IMR-90 (cell line): ENCODE data around the gene SLC37A1. TPM values are rescaled to one million over a fixed set of nuclear protein-coding genes. Genes with fewer than 3 reads are reported as not detected.

Experiments
- ATAC-seq: fragments of 200-7000 bp; cut with Tn5 transposase; 2 replicates; pipeline ENCODE4 v1.9.1; 2020; ENCODE audit warnings: low read depth, mild to moderate bottlenecking, moderate library complexity
- BruUV-seq: library from RNA; stranded (reverse); fragments of 400-500 nt; replicated peaks from 2 replicates; lab custom pipeline; 2021; lab: Mats Ljungman, UMichigan
- CTCF ChIA-PET: fragments of 300-600 bp; formaldehyde crosslinking; extraction: SDS; loops from one replicate; lab custom pipeline; 2021; ENCODE audit warnings: antibody characterized with exemption; lab: Yijun Ruan, JAX
- POLR2A ChIA-PET: fragments of 300-600 bp; sonication (Branson Sonifier 250); formaldehyde crosslinking; loops from one replicate; lab custom pipeline; 2022; ENCODE audit warnings: antibody characterized with exemption; ENCODE audit not compliant: unreplicated experiment; lab: Charles Lee
- DNase-seq: peaks from one replicate; pipeline ENCODE4 v3.0.0; 2013
- H2AFZ ChIP-seq: replicated peaks from 2 replicates; pipeline ENCODE3; 2013; ENCODE audit warnings: low read length, mild to moderate bottlenecking; ENCODE audit not compliant: poor library complexity
- H2AK5ac ChIP-seq: 2 replicates; pipeline ENCODE4 v1.6.1; 2013; ENCODE audit warnings: low read depth, low read length, inconsistent platforms
- H2AK9ac ChIP-seq: replicated peaks from 2 replicates; pipeline ENCODE3; 2013; ENCODE audit warnings: mild to moderate bottlenecking, low read depth, low read length, moderate library complexity; ENCODE audit not compliant: poor library complexity
- H2BK120ac ChIP-seq: 2 replicates; pipeline ENCODE4 v1.6.1; 2013; ENCODE audit warnings: low read depth, low read length, inconsistent platforms
- H2BK15ac ChIP-seq: 3 replicates; pipeline ENCODE4 v1.6.1; 2013; ENCODE audit warnings: low read depth, low read length, inconsistent platforms
- H2BK20ac ChIP-seq: 2 replicates; pipeline ENCODE4 v1.6.1; 2013; ENCODE audit warnings: low read depth, mild to moderate bottlenecking, inconsistent platforms, low read length, moderate library complexity
- H2BK5ac ChIP-seq: 2 replicates; pipeline ENCODE4 v1.6.1; 2013; ENCODE audit warnings: mild to moderate bottlenecking, low read depth, low read length, inconsistent platforms; ENCODE audit not compliant: poor library complexity, severe bottlenecking
- H3K14ac ChIP-seq: replicated peaks from 2 replicates; pipeline ENCODE4 v1.6.1; 2013; ENCODE audit warnings: low read depth, low read length, inconsistent platforms
- H3K18ac ChIP-seq: 2 replicates; pipeline ENCODE4 v1.6.1; 2013; ENCODE audit warnings: low read depth, low read length, control low read depth
- H3K23ac ChIP-seq: 2 replicates; pipeline ENCODE4 v1.6.1; 2013; ENCODE audit warnings: low read depth, low read length, inconsistent platforms
- H3K27ac ChIP-seq: 2 replicates; pipeline ENCODE4 v1.5.1; 2013; ENCODE audit warnings: mild to moderate bottlenecking, control low read depth, low read length; ENCODE audit not compliant: insufficient read depth
- H3K27me3 ChIP-seq: 2 replicates; pipeline ENCODE4 v1.6.1; 2013; ENCODE audit warnings: low read length; ENCODE audit not compliant: control insufficient read depth, insufficient read depth
- H3K36me3 ChIP-seq: 2 replicates; pipeline ENCODE4 v1.6.1; 2013; ENCODE audit warnings: low read length, mixed read lengths; ENCODE audit not compliant: control insufficient read depth, insufficient read depth
- H3K4ac ChIP-seq: 2 replicates; pipeline ENCODE4 v1.6.1; 2013; ENCODE audit warnings: low read depth, low read length, inconsistent platforms
- H3K4me1 ChIP-seq: 2 replicates; pipeline ENCODE4 v1.6.1; 2013; ENCODE audit warnings: low read length, mixed read lengths; ENCODE audit not compliant: control insufficient read depth, insufficient read depth
- H3K4me2 ChIP-seq: 2 replicates; pipeline ENCODE4 v1.6.1; 2013; ENCODE audit warnings: low read depth, mild to moderate bottlenecking, control low read depth, low read length, moderate library complexity
- H3K4me3 ChIP-seq: 2 replicates; pipeline ENCODE4 v1.5.1; 2013; ENCODE audit warnings: low read depth, mild to moderate bottlenecking, control low read depth, low read length, moderate library complexity; ENCODE audit not compliant: insufficient read depth
- H3K56ac ChIP-seq: 2 replicates; pipeline ENCODE4 v1.6.1; 2013; ENCODE audit warnings: low read length, inconsistent platforms; ENCODE audit not compliant: insufficient read depth; ENCODE audit errors: extremely low read depth
- H3K79me1 ChIP-seq, 2 experiments: 2 replicates each; pipeline ENCODE4 v1.6.1; 2013; ENCODE audit warnings: low read length in 2 of 2, inconsistent platforms in 1 of 2, low read depth in 1 of 2
- H3K9ac ChIP-seq: 2 replicates; pipeline ENCODE4 v1.6.1; 2013; ENCODE audit warnings: low read depth, low read length, control low read depth
- H3K9me1 ChIP-seq: 2 replicates; pipeline ENCODE4 v1.6.1; 2013; ENCODE audit warnings: low read length, inconsistent platforms; ENCODE audit not compliant: insufficient read depth
- H3K9me3 ChIP-seq: 2 replicates; pipeline ENCODE4 v1.6.1; 2013; ENCODE audit warnings: low read length; ENCODE audit not compliant: control insufficient read depth, insufficient read depth
- H4K20me1 ChIP-seq: 2 replicates; pipeline ENCODE4 v1.6.1; 2013; ENCODE audit warnings: low read length, inconsistent platforms; ENCODE audit not compliant: insufficient read depth
- H4K5ac ChIP-seq: 2 replicates; pipeline ENCODE4 v1.6.1; 2013; ENCODE audit warnings: mild to moderate bottlenecking, low read depth, low read length, control low read depth
- H4K8ac ChIP-seq, 2 experiments: 2 replicates each; pipeline ENCODE4 v1.6.1; 2013; ENCODE audit warnings: low read depth in 2 of 2, low read length in 2 of 2, control low read depth in 1 of 2, inconsistent platforms in 1 of 2
- H4K91ac ChIP-seq: 2 replicates; pipeline ENCODE4 v1.6.1; 2013; ENCODE audit warnings: low read depth, low read length, inconsistent platforms; ENCODE audit not compliant: insufficient read depth
- BHLHE40 ChIP-seq: fragments of 150-350 bp; IDR thresholded peaks from 2 replicates; pipeline ENCODE4 v1.6.1; 2016; ENCODE audit warnings: mild to moderate bottlenecking, low read depth, low read length
- CTCF ChIP-seq: conservative IDR thresholded peaks from 2 replicates; pipeline ENCODE4 v1.5.1; 2012; ENCODE audit warnings: mild to moderate bottlenecking, low read depth, low read length, improper control_type of control experiment
- MAFK ChIP-seq: IDR thresholded peaks from 2 replicates; pipeline ENCODE4 v1.6.1; 2012; ENCODE audit warnings: low read depth, low read length, improper control_type of control experiment
- RAD21 ChIP-seq: IDR thresholded peaks from 2 replicates; pipeline ENCODE4 v1.6.1; 2012; ENCODE audit warnings: low read length, improper control_type of control experiment
- RCOR1 ChIP-seq: IDR thresholded peaks from 2 replicates; pipeline ENCODE4 v1.6.1; 2012; ENCODE audit warnings: mild to moderate bottlenecking, low read length, improper control_type of control experiment; ENCODE audit not compliant: insufficient replicate concordance
- WGBS, 2 experiments: methylation state at CpG; one replicate each; pipeline versions ENCODE4 v1.1.5 to v1.1.7; 2013; ENCODE audit warnings: missing lambda C conversion rate in 2 of 2; ENCODE audit not compliant: insufficient read length in 1 of 2; ENCODE audit errors: extremely low coverage in 2 of 2; 5-methylcytosine and 5-hydroxymethylcytosine counted together
- dilution Hi-C: fragments of 300-500 bp; cut with HindIII; formaldehyde crosslinking; loops from one replicate; pipeline ENCODE4 v1.14.3; 2018; ENCODE audit warnings: low sequenced_read_pairs; ENCODE audit not compliant: unreplicated experiment
- in situ Hi-C: fragments of 300-500 bp; cut with MboI; formaldehyde crosslinking; loops from 3 replicates; pipeline ENCODE4 v1.14.3; 2019; ENCODE audit warnings: low sequenced_read_pairs, inconsistent platforms, mixed read lengths
- intact Hi-C: fragments of 100-400 bp; cut with micrococcal nuclease; formaldehyde crosslinking; loops from 2 replicates; pipeline ENCODE4 v1.10.0; 2022
- polyA plus RNA-seq, 3 experiments: library from polyadenylated mRNA; depleted of rRNA; stranded (reverse); fragments of >200 nt; gene quantifications; 2 replicates each; pipeline ENCODE4 v1.2.3, GENCODE V29; 2012; ENCODE audit warnings: low replicate concordance in 1 of 3
- total RNA-seq: library from RNA; depleted of rRNA; stranded (reverse); fragments of >200 nt; gene quantifications from 2 replicates; pipeline ENCODE4 v1.2.3, GENCODE V29; 2012

Gene SLC37A1
- total and polyA plus RNA-seq, 2 of the 4 experiments (the other 2 are of a cell fraction): 0.36 to 0.48 TPM

DNA sequence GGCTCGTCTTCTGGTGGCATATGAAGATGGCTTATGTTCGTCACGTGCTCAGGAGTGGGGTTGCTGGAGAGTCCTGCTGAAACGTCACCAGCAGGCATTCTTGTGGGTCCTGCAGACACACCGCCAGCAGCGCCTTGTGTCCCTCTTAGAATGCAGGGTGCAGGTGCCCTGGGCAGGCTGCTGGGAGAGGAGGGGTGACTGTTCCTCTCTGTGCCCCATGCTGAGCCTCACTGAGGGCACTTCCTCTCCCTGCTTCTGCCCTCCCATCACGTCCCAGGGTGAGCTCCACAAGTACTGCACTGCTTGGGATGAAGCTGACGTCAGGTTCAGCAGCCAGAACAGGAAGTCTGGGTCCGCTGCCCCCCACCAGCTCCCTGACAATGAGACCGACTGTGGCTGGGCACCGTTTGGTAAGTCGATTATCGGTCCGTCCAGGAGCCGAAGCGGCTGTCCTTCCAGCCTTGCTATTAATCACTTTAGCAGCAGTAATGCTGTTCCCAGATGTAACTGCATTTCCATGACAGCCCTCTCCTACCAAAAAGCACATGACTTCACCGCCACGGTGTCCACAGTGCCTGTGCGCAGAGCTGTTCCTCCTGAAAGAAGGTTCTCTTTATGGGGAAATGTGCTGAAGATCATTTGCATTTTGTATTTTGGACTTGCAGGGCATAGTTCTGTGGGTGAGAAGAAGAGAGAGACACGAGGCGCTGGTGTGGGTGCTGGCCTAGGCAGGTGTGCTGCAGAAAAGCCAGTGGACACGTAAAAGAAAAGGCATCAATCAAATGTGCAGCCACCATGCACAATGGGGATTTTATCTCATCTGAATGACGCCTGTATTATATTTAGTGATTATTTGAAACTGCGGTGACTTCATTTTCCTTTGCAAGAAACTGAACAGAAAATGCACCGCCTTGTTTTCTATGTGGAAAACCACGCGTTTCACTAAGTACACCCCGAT, 21.0 kb downstream of the SLC37A1 start:
- H2BK20ac ChIP-seq: no peak overlapping the region
- no peak overlapping the region for H3K9ac ChIP-seq
- no peak overlapping the region for H3K14ac ChIP-seq
- ATAC-seq (no peak), DNase-seq (no peak)
- BruUV-seq: no TSS peak
- H3K9me1 ChIP-seq: no peaks in the 10 kb centered on the region
- no peak overlapping the region for H2AK9ac ChIP-seq
- H2AFZ ChIP-seq: no peak overlapping the region
- H3K36me3 ChIP-seq: no peaks in the 10 kb centered on the region
- H3K27me3 ChIP-seq: peaks cover 28% of the 10 kb centered on the region; the same call in 1 of the 2 replicates
- no peak overlapping the region for H3K18ac ChIP-seq
- no peak overlapping the region for H4K5ac ChIP-seq
- ChIA-PET POLR2A (no interaction called here), CTCF (no interaction called here)
- H2BK15ac ChIP-seq: no peak overlapping the region
- H2BK5ac ChIP-seq: no peak overlapping the region
- H3K56ac ChIP-seq: no peak overlapping the region
- H2BK120ac ChIP-seq: no peak overlapping the region
- intact Hi-C loops (no loop called here), dilution Hi-C loops (no loop called here), in situ Hi-C loops (no loop called here)
- no peak overlapping the region for H3K4me2 ChIP-seq
- TF ChIP-seq BHLHE40 (no peak), MAFK (no peak), RCOR1 (no peak), RAD21 (no peak), CTCF (no peak)
- H3K9me3 ChIP-seq: no peaks in the 10 kb centered on the region
- H3K79me1 ChIP-seq: no peaks in the 10 kb centered on the region
- H4K91ac ChIP-seq: no peak overlapping the region
- H3K4ac ChIP-seq: no peak overlapping the region
- no peak overlapping the region for H2AK5ac ChIP-seq
- H4K8ac ChIP-seq: no peak overlapping the region
- no peak overlapping the region for H3K27ac ChIP-seq
- no peak overlapping the region for H3K4me3 ChIP-seq
- H3K4me1 ChIP-seq: no peaks in the 10 kb centered on the region
- no peaks in the 10 kb centered on the region for H4K20me1 ChIP-seq
- WGBS, 2 experiments: 68% methylated on average over 14 of the region's 28 CpGs; no CpG with 5 or more reads in 1 of the 2 experiments
- H3K23ac ChIP-seq: no peak overlapping the region
